Gastrocnemius medialis (tissue), 4 donors: ENCODE measurements around the gene FUT7.

Source experiments
- CTCF ChIP-seq, 5 experiments: fragments of 450-650 bp in 3 of 5; fragments of 200-600 bp in 2 of 5; sonication (generic) in 2 of 5; IDR thresholded peaks in 4 of 5; conservative IDR thresholded peaks in 1 of 5; 1 replicate in 4 of 5; 2 replicates in 1 of 5; pipeline ENCODE4 v1.5.1; 2016 to 2019; ENCODE audit warnings: antibody characterized with exemption in 5 of 5, mild to moderate bottlenecking in 3 of 5, moderate library complexity in 3 of 5
- POLR2A ChIP-seq, 2 donors: fragments of 450-650 bp; IDR thresholded peaks; one replicate each; pipeline ENCODE4 v1.6.1; 2017; ENCODE audit warnings: antibody characterized with exemption in 2 of 2, mild to moderate bottlenecking in 2 of 2, moderate library complexity in 2 of 2

- no peak for TF ChIP-seq CTCF (IDR thresholded peaks at IDR 0.05 in 4 of 5, conservative IDR thresholded peaks at IDR 0.05 in 1 of 5)
- TF ChIP-seq POLR2A (IDR thresholded peaks at IDR 0.05), result no peak
These were observed 12.1 kb upstream of the FUT7 start for GRCh38 chr9:137044037-137044436.
